Mesothelial cell of epicardium (in vitro differentiated cells): Measurements from ENCODE around the gene HMGCLL1. TPM values are rescaled to one million over a fixed set of nuclear protein-coding genes. Genes with fewer than 3 reads are reported as not detected.

Experiments used
- DNase-seq, 2 experiments: peaks; one replicate each; pipeline ENCODE4 v3.0.0; 2021; ENCODE audit warnings: low spot score in 2 of 2; ENCODE audit not compliant: unreplicated experiment in 2 of 2
- H3K27ac Mint-ChIP-seq: 2 replicates; pipeline ENCODE4 v1.8.0; 2021; ENCODE audit warnings: mixed read lengths
- H3K27me3 Mint-ChIP-seq: 2 replicates; pipeline ENCODE4 v1.8.0; 2021; ENCODE audit warnings: low read depth, mixed read lengths
- H3K36me3 Mint-ChIP-seq: 2 replicates; pipeline ENCODE4 v1.8.0; 2021; ENCODE audit warnings: mixed read lengths
- H3K4me1 Mint-ChIP-seq: 2 replicates; pipeline ENCODE4 v1.8.0; 2021; ENCODE audit warnings: mixed read lengths
- H3K4me3 Mint-ChIP-seq: 2 replicates; pipeline ENCODE4 v1.8.0; 2021; ENCODE audit warnings: mild to moderate bottlenecking, moderate library complexity, mixed read lengths
- H3K9me3 Mint-ChIP-seq: 2 replicates; pipeline ENCODE4 v1.8.0; 2021; ENCODE audit warnings: mixed read lengths
- CTCF ChIP-seq: fragments of 200-600 bp; sonication (generic); IDR thresholded peaks from one replicate; pipeline ENCODE4 v1.5.0; 2021; ENCODE audit warnings: antibody characterized with exemption; ENCODE audit not compliant: unreplicated experiment
- total RNA-seq: library from RNA; stranded (reverse); gene quantifications from 3 replicates; pipeline ENCODE4 v1.2.1, GENCODE V29; 2021

The HMGCLL1 gene
- total RNA-seq, 1 donor from 2014 or later = 2.4 TPM

GRCh38 chr6:55536391-55536956 lies 42.5 kb downstream of the HMGCLL1 start:
- Mint-ChIP-seq H3K27ac (no peak overlapping the region), H3K27me3 (no peaks in the 10 kb centered on the region), H3K4me1 (peaks cover 10% of the 10 kb centered on the region), H3K36me3 (no peaks in the 10 kb centered on the region), H3K4me3 (no peak overlapping the region), H3K9me3 (peaks cover 9% of the 10 kb centered on the region)
- DNase-seq = no peak
- no peak for TF ChIP-seq CTCF

DNA sequence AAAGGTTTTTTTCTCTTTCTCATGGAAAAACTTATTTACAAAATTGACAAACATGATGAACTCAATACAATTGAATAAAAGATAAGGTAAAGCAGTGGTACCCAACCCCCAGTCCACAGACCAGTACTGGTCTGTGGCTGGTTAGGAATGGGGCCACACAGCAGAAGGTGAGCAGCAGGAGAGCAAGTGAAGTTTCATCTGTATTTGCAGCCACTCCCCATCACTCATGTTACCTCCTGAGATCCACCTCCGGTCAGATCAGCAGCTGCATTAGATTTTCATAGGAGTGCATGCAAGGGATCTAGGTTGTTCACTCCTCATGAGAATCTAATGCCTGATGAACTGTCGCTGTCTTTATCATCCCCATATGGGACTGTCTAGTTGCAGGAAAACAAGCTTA lies 47.5 kb downstream of the HMGCLL1 start:
- H3K9me3 Mint-ChIP-seq = peaks cover 4% of the 10 kb centered on the region
- no peaks in the 10 kb centered on the region for H3K27me3 Mint-ChIP-seq
- TF ChIP-seq CTCF = no peak

DNA sequence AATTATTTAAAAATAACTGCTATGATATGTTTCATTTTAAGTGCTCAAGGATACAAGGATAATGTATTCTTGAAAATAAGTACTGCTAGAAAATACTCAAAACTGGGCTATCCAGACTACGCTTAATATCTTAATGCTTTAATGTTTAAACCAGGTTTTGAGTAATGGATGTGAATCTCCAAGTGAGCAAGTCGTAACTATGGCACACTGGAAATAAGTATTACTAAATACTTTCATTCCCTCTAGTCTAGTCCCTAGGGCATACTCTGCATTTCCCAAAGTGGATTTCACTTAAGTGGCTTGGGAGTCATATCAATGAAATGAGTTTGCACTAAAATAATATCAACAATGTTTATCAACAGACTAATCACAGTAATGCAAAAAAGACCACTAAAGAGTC lies 48.1 kb downstream of the HMGCLL1 start:
- Mint-ChIP-seq H3K27me3 (no peaks in the 10 kb centered on the region), H3K4me1 (peaks cover 8% of the 10 kb centered on the region), H3K27ac (no peak overlapping the region), H3K9me3 (peaks cover 4% of the 10 kb centered on the region), H3K36me3 (no peaks in the 10 kb centered on the region), H3K4me3 (no peak overlapping the region)
- TF ChIP-seq CTCF = no peak
- DNase-seq = no peak

More for the DNA sequence above, 47.5 kb downstream of the HMGCLL1 start:
- Mint-ChIP-seq H3K27ac (no peak overlapping the region), H3K36me3 (no peaks in the 10 kb centered on the region), H3K4me3 (no peak overlapping the region), H3K4me1 (peaks cover 9% of the 10 kb centered on the region)
- DNase-seq = no peak

DNA sequence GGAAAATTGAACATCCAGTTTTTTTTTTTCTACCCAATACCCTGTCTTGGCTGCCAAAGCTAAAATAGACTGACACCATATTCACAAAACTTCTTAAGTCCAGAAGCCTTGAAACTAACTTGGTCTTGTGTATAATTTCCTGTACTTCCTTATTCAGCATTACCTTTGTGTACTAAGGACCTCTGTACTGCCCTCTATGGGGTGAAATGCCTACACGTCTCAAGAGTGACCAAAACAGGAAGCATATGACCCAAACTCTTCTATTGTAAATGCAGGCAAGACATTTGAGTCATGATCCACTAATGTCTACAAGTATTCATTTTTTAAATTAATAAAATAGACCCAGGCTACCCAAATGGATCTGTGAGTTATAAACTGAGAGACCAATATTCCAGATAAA lies 50.4 kb downstream of the HMGCLL1 start:
- H3K9me3 Mint-ChIP-seq = no peaks in the 10 kb centered on the region
- TF ChIP-seq CTCF = no peak
- H3K4me3 Mint-ChIP-seq = no peak overlapping the region
- H3K27ac Mint-ChIP-seq = no peak overlapping the region
- H3K36me3 Mint-ChIP-seq = no peaks in the 10 kb centered on the region
- H3K27me3 Mint-ChIP-seq = no peaks in the 10 kb centered on the region
- peaks cover 1% of the 10 kb centered on the region for H3K4me1 Mint-ChIP-seq
- DNase-seq = no peak

DNA sequence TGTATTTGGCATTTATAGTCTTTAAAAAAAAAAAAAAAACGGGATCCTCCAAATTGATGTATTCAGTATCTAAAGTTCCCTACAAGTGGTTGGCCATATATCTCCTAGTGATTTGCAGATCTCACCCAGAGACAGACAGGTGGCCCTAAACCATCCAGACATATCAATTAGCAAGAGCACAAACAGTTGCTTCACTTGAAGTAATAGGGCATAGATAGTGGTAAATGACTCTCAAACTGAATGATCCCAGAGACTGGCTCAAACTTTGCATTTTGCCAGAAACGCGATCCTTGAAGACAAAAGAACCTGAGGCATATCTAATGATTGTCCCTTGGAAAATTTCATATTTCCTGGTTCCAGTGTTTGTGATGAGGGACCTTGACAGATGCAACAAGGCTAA lies 54.6 kb downstream of the HMGCLL1 start:
- Mint-ChIP-seq H3K36me3 (no peaks in the 10 kb centered on the region), H3K4me1 (peaks cover 1% of the 10 kb centered on the region)

More for the DNA sequence above, 54.6 kb downstream of the HMGCLL1 start:
- Mint-ChIP-seq H3K27me3 (no peaks in the 10 kb centered on the region), H3K4me3 (no peak overlapping the region), H3K9me3 (no peaks in the 10 kb centered on the region), H3K27ac (no peak overlapping the region)
- TF ChIP-seq CTCF = no peak
- no peak for DNase-seq
